Limb (tissue), 2 donors: Measurements from ENCODE around the gene SPATC1L.
A peak's percentile ranks its signal among the peaks of the same experiment; 100 is the strongest.

ENCODE experiments used
- DNase-seq, 2 donors: peaks; one replicate each; pipeline ENCODE4 v3.0.0-alpha.2; 2016; ENCODE audit errors: extremely low spot score in 2 of 2

Gene SPATC1L

DNA sequence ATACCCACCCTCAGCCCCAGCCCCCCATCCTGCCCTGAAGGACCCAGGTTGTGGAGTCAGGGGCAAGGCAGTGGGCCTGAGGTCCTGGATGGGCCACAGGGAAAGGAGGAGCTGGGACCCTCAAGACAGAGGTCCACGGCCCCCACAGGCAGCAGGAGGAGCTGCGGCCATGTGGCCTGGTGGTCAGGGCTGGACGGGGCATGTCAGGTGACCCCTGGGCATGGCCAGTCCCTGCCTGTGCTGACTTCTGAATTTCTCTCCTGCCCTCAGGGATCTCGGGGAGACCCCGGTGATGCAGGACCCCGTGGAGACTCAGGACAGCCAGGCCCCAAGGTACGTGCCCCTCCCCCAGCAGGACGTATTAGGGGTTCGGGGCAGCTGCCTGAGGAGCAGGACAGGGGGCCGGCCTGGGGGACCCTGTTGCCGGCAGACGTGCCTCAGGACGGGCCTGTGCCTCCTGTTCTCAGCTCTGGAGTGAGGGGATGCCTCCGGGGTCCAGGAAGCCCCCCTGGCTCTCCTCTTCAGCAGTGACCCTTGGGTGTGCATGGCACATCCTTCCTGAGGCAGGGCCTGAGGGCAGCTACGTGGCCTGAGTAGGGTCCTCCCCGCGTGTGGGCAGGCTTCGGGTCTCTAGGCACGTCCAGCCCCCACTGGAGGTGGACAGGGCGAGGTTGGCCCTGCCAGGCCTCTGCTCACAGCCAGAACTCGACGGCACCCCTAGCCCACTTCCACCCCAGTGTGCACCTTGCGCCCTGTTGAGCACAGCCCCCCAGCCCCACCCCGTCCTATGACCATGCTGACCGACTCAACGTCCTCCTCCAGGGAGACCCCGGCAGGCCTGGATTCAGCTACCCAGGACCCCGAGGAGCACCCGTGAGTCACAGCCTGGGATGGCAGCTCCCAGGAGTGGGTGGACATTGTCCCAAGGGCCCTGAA lies 62.7 kb downstream of the SPATC1L start:
- no peak for DNase-seq

DNA sequence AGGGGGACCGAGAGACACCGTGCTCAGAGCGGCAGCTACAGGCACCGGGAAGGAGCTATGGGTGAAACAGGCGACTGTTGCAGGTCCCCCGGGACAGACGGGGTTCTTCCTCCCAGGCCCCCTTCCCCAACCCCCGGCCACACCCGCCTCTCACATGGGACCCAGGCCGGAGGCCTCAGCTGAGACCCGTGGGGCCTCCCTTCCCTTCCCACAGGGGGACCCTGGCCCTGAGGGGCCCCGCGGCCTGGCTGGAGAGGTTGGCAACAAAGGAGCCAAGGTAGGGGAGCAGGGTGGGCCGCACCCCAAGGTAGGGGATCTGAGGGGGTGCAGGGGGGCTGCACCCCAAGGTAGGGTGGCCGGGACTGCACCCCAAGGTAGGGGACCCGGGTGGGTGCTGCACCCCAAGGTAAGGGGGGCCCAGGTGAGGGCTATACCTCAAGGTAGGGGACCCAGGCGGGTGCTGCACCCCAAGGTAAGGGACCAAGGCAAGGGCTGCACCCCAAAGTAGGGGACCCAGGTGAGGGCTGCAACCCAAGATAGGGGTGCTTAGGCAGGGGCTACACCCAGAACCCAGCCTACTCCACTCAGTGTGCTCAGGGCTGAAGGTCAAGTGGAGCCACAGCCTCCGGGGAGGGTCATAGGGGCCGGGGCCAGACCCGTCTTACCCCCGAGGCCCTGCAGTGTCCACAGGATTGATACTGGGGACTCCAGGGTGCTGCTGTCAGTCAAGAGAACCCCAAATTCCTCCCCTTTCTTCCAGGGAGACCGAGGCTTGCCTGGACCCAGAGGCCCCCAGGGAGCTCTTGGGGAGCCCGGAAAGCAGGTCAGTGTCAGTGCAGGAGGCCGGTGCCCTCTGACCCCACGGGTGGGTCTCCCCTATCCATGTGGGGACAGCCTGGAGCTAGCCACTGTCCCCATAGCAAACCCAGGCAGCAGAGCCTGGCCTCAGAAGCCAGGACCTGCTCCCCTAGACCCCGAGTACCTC lies 63.7 kb downstream of the SPATC1L start:
- peak in 1 of 2 donors; percentile 29 for DNase-seq

DNA sequence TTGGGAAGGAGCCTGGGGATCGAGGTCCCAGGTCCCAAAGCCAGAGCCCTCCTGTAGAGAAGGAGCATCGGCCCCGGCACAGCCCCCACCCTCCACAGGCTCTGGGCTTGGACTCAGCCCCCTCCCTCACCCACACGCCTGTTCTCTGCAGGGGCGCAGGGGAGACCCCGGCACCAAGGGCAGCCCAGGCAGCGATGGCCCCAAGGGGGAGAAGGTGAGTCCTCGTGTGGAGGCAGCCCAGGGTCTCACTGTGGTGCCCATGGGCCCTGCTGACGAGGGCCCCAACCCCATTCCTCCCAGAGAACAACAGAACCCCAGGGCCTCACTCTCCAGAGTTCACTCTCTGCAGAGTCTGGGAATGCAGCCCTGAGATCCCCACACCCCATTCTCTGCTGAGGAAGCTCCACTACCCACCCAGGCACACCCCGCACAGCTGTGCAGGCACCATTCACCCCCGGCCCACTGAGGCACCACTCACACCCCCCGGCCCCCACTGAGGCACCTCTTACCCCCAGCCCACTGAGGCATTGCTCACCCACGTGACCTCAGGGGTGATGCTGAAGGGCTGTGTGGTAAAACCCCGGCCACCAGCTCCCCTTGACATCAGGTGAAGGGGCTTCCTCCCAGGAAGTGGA lies 64.5 kb downstream of the SPATC1L start:
- peak in 1 of 2 donors; percentile 28 for DNase-seq

DNA sequence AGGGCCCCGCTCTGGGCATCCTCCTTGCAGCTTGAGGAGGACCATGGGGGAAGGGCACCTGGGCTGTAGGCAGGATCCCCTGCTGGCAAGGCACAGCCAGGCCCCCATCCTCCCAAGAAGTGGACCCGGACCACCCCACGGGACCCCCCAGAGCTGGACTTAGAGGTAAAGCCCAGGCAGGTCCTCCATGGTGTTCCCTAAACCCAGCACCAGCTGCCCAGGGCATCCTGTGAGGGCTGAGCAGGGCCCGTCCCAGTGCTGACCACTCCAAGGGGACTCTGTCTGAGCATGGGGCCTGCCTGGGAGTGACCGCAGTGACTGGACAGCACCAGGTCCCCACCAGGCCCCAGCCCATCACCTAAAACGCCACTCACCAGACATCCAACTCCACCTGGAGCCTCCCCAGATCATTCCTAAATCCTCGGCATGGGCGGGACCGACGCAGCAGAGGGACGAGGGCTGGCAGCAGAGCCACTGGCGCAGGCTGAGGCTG lies 65.1 kb downstream of the SPATC1L start:
- peak in 1 of 2 donors; percentile 28 for DNase-seq

DNA sequence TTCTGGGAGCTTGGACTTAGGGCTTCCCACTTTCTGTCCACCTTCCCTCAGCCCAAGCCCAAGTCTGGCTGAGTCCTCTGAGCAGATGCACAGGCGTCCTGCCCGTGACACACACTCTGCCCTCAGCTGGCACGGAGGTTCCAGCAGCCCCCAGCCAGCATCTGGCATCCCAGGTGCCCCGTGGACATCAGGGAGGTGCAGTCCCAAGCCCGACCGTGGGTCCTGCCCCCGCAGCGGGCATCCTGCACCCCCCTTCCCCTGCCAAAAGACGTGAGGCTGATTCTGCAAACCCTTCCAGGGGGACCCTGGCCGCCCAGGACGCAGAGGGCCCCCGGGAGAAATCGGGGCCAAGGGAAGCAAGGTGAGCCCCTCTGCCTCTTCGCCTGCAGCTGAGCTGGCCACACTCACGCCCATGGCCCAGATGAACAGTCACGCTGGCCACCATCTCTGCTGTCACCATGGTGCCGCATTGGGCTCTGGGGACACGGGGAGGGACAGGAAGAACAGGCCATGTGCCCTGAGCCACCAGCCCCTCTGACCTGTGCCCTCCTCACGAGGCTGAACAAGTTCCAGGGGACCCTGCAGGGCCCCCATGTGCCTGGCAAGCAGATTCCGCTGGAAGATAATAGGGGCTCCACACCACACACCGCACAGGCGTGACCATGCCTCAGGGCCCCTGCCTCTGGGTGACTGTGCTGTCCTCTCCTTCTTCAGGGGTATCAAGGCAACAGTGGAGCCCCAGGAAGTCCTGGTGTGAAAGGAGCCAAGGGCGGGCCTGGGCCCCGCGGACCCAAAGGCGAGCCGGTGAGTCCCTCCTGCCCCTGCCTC lies 65.7 kb downstream of the SPATC1L start:
- DNase-seq, result peak in 1 of 2 donors; percentile 25

DNA sequence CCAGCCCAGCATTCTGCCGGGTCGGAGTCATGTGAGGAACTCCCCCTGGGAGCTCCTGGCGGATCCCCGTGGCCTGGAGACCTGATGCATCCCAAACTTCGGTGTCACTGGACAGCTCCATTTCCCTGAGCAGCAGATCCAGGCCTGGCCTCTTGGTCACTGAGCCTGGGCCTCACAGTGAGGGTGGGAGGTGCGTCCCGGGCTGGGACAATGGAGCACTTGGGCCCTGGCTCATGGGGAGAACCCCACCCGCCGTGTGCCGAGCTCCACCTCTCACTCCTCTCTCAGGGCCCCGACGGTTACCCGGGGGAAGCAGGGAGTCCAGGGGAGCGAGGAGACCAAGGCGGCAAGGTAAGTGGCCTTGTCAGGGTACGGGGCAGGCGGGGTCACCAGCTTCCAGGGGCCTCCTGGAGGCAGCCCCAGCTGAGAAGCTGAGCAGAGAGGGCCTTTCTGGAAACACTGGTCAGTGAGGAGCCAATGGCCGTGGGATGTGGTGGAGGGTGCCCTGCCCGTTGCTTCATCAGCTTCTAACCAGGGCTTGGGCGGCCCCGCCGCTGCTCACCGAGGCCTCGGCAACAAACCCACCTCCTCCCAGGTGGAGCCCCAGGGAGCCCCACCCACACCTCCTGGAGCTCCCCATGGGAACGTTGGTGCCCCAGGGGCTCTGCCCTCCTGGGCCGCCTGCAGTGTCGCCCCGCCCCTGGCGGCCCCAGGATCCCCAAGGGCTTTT lies 66.5 kb downstream of the SPATC1L start:
- DNase-seq, result peak in 1 of 2 donors; percentile 22

DNA sequence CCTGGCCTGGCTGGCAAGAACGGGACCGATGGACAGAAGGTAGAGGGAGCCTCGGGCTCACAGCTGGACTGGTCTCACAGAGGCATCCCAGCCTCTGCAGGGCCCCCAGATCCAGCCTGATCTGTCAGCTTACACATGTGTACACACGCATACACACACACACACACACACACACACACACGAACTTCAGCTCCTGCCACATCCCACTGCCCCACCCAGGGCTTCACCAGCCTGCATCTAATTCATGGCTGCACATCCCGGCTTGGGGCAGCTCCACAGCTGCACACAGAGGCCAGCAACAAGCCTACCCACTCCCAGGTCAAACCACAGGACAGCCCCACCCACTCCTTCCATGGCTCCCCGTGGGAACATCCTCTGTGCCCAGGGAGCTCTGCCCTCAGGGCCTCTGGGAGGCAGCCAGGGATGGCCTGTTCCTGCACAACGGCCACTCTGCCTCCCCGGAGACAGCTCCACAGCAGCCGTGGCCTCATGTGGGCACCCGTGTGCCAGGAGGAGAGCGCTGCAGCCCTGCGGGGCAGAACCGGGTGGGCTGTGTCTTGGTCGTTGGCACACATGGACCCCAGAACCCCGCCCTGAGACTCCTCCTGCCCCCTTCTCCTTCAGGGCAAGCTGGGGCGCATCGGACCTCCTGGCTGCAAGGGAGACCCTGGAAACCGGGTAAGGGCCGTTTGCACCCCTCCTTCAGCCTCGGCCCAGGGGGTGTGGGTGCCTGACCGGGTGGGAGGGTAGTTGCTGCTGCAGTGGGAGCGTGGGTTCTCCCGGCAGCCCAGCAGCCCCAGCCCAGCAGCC lies 67.3 kb downstream of the SPATC1L start:
- DNase-seq, result peak in 1 of 2 donors; percentile 33

DNA sequence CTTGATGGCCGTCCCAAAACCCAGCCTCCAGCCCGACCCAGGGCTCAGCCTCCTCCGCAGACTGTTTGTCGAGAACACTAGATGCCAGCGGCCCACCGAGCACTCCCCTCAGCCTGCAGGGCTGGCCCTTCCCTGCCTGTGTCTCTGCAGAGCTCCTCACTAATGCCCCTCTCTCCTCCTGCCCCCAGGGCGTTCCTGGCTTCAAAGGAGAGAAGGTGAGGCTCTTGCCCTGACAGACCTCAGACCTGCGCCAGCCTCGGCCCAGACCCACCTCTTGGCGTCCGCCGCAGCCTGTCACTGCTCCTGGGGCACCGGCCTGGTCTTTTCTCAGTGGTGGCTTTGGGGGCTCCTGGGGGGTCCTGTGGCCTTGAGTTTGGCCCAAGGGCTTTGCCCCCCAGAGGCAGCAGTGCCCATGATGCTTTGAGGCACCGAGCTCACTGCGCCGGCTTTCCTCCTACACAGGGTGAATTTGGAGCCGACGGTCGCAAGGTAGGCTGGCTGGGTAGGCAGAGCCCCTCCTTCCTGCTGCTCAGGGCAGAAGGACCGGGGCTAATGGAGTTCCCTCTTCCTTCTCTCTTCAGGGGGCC lies 68.0 kb downstream of the SPATC1L start:
- DNase-seq, result peak in 1 of 2 donors; percentile 17

DNA sequence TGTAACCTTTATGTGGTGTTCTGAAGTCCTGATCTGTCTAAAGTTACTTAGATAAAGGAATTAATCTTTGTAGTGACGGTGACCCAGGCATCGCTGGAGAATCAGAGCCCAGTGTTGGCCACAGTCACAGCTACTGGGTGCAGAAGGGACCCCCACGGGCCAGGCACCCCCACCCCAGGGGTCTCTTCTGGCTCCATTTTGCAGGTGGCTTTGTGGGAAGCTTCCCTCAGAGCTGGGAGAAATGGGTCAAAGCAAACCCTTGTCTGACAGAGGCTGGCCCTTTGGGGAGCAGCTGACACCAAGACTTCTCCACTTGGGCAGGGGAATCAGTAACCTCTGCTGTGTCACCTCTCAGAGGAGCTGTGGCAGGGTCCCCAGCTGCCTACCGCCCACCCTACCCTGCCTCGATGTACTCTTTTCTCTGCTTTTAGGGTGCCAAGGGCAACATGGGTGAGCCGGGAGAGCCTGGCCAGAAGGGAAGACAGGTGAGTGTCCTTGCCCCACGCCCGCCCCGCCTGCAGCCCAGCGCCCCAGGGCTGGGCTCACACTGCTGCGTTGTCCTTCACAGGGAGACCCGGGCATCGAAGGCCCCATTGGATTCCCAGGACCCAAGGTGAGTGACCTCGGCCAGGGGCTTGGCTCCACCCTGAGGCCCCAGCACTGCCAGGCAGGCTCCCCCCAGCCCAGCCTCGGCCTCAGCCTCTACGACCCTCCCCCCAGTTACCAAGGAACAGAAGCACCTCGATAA lies 68.6 kb downstream of the SPATC1L start:
- no peak for DNase-seq

DNA sequence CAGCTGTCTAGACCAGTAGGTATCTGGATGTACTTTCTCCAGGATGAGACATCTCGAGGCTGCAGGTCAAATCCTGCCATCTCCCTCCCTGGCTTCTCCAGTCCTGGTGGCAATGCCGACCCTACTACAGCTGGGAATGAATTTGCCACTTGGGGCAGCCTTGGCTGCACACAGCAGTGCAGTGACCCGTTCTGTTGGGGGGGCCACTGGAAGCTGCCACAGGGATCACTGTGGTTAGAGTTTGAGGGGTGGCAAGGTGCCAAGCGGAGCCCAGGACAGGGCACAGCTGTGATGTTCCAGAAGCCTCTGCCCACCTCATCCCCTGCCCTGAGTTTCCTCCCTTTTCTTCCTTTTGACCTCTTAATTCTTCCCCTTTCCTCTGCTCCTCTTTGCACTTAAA lies 69.3 kb downstream of the SPATC1L start:
- DNase-seq, result no peak

DNA sequence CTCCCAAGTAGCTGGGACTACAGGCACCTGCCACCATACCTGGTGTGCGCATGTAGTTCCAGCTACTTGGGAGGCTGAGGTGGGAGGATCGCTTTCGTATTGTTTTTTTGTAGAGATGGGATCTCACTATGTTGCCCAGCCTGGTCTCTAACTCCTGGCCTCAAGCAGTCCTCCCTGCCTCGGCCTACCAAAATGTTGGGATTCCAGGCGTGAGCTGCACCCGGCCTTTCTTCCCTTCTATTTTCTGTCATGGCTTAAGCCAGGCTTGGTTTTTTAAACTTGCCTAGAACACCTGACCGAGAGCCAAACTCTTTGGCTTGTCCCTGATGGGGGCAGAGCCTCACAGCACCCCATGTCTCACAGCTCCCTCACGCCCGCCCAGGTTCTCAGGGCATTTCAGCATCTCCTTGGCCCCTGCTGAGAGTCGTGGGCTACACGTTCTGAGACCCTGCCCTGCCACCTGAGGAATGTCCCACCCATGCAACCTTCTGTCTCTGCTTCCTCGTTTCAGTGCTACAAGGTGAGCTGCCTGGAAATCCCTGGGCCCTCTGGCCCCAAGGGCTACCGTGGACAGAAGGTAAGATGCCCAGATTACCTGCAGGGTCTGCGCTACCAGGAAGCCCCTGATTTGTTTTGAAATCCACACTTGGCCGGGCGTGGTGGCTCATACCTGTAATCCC lies 70.6 kb downstream of the SPATC1L start:
- no peak for DNase-seq

DNA sequence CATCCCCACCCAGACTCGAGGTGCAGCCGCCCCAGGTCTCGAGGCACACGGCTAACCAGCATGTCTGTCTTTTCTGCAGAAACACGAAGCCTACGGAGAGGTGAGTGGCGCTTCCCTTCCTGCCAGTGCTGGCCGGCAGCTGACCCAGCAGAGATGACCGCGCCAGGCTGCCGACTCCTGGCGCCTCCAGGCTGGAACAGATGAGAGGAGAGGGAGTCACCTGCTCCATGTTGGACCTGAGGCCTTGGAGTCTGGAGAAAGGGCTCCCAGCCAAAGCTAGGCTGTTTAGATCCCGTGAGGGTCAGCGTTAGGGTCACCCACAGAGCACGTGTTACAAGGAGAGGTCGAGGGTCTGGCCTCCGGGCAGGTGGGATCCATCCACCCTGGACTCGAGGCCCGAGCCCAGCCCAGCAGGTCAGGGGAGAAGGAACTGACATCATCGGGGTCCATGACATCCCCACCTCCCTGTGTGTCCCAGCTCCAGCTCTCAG lies 71.5 kb downstream of the SPATC1L start:
- no peak for DNase-seq

DNA sequence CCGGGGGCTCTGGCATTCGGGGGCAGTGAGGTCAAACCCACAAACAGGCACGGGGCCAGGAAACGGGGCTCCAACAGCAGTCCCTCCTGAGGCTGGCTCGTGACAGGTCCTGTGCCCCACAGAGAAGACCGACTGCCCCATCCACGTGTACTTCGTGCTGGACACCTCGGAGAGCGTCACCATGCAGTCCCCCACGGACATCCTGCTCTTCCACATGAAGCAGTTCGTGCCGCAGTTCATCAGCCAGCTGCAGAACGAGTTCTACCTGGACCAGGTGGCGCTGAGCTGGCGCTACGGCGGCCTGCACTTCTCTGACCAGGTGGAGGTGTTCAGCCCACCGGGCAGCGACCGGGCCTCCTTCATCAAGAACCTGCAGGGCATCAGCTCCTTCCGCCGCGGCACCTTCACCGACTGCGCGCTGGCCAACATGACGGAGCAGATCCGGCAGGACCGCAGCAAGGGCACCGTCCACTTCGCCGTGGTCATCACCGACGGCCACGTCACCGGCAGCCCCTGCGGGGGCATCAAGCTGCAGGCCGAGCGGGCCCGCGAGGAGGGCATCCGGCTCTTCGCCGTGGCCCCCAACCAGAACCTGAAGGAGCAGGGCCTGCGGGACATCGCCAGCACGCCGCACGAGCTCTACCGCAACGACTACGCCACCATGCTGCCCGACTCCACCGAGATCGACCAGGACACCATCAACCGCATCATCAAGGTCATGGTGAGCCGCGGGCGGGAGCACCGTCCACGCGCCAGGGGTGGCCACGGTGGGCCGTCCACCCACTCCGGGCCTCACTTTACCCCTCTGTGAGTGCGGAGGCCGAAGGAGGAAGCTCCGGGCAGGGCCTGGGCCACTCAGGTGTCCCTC lies 72.2 kb downstream of the SPATC1L start:
- DNase-seq, result no peak

DNA sequence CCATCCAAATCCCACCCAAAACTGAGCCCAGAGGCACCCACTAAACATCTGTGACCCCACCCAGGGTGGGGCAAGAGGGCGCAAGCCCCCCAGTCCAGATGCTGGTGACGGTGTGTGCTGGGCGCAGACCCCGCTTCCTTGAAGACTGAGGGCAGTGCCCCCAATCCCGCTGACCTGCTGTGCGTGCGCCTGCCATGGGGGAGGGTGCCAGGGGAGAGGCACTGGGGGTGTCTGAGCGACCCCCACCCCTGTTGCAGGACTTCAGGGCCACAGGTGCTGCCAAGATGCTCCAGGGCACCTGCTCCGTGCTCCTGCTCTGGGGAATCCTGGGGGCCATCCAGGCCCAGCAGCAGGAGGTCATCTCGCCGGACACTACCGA lies 73.1 kb downstream of the SPATC1L start:
- no peak for DNase-seq
